CD4-positive, alpha-beta T cell treated with Interleukin-15 for 1 hour (primary cell): Measurements from ENCODE around the gene TMTC2.
"Not testable (repeated sequence)": the region's sequence is repeated elsewhere in the genome, so short reads cannot be mapped to it uniquely, and the experiment has no call there.

Source experiments
- DNase-seq: peaks from one replicate; pipeline ENCODE4 v3.0.0-alpha.2; 2020

The TMTC2 gene

DNA sequence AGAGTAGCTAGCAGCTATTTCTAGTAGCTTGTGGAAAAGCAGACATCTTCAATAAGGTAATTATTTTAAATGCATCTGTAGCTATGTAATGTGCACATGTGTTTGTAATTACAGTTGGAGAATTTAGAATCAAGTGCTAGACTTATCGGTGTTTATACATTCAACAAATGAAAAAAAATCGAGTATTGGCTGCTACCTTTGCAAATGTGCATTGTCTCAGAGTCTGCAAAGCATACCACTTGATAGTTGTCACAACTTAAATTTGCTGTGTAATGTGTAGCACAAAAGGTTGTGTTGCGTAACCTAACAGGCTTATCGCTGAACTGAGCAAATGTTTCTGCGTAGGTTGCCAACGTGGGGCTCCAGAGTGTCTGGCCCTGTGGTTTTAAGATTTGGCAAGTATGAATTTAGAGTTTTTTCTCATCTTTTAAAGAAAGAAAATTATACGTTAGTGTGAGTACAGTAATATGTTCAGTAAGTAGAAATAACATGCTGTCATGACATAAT, 44.3 kb downstream of the TMTC2 start:
- DNase-seq, result no peak

- no peak for DNase-seq
Measured at GRCh38 chr12:82740129-82741000, 53.7 kb downstream of the TMTC2 start.

DNA sequence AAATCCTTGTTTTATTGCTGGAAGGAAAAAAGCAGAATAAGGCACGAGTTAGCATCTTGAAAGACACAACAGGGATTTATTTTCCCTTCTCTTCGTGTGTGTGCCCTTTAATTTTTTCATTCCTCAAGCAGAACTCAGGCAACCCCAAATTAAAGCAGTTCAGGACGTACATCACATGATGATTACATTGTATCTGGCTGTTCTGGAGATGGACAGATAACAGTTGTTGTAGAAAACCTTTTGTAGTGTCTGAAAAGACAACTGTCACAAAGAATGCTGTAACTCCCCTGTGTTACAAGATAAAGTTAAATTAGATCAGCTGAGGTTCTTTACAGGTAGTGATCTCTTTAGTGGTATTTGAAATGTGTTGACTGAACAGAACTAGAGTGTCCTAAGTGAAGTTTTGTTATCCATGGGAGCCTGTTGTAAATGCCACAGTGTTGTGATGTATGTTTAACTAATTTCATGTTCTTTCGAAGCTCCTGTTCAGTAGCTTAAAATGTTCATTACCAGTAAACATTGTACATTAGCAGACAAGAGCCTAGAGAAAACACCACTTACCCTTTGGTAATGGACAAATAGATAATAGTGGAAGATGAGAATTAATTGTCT, 58.5 kb downstream of the TMTC2 start:
- DNase-seq, result no peak

DNA sequence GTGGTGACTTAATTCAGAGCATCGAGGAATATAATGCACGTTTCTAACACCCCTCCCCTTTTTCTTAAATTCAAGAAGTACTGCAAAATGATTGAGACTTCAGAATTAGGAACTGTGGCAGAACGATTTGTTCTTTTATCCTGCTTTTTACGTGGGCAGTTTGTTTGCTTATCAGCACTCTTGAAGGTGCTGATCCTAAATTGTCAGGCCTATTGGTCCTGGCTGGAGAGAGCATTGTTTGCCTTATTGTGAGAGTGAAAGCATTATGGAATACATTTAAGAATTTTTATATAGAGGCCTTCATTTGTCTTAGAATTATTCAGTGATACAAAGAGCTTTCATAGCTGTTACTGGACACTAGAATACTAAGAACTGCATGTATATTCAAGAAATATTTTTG, 59.1 kb downstream of the TMTC2 start:
- no peak for DNase-seq

DNA sequence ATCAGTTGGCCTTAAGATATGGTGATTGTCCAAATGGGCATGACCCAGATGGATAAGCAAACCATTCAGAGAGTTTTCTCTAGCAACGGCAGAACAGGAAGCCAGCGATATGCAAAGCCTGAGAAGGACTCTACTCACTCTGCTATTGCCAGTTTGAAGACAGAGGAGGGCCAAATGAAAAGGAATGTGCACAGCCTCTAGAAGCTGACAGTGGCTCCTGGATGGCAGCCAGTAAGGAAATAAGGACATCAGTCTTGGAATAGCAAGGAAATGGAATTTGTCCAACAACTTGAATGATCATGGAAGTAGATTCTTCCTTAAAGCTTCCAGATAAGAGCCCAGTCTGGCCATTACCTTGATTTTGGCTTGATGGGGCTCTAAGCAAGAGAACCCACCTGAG, 60.0 kb downstream of the TMTC2 start:
- no peak for DNase-seq

DNA sequence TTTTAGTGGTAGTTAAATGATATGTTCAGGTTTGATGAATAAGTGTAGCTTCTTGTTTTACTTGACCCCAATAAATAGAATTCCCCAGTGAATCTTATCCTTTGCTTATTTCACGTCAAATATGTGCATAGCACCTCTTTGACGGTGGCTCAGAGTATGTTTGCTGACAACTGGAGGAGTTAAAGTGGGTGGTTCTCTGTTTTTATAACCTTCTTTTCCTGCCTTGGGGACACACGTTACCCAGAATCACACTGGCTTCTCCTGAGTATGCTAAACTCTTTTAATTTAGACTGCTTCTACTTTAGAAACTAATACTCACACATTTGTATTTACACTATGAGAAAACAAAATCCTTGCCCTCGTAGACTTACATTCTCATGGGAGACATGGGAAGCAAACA, 62.3 kb downstream of the TMTC2 start:
- DNase-seq, result no peak

DNA sequence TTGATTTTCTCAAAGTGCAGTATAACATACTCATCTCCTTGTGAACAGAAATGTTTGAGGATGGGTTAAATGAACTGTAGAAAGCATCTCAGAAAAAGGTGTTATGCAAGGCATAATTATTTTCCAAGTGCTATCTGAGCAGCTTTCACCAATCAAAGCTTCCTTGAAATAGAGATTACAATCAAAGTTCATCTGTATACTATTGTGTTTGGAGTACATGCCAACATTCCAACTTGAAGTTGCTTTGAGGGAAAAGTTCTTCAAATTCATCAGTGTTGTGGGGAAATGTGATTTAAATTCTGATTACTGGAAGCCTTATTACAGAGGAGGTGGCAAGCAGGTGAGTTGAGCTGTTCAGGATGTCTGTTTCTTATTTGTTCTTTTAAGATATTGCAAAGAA, 68.2 kb downstream of the TMTC2 start:
- no peak for DNase-seq

DNA sequence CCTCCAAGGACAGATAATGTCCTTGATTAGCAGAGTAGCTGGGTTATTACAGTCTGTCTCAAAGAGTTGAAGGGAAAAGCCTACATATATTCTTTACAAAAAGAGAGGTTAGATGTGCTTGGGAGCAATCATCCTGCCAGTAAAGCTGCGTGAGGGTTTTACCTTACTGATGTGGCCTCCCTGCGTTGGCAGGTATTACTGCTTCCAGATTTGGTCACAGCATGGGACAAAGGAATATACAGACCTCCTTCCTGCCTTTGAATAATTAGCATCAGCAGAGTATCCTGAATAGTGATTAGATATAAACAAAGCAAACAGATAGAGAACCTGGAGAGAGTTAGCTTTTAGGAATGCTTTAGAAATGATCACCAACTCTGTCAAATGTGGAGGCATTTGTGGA, 69.6 kb downstream of the TMTC2 start:
- no peak for DNase-seq

- no peak for DNase-seq
Measured at GRCh38 chr12:82757059-82757458, 70.4 kb downstream of the TMTC2 start.

DNA sequence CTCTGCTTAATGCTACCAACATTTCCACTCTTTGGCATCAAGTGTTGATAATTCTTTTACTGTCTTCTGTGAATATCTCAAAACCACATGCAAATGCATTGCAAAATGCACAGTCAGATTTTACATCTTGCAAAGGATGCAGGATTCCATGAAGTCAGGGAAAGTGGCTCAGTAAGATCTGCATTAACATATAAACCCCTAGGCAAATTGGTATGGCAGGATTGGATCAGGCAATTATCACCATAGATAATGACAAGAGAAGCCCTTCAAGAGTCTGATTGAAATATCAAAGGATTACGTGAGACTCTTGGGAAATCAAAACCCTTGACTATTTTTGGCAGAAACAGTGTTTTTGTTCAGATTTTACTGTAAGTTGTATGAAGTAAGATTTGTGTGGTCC, 71.0 kb downstream of the TMTC2 start:
- no peak for DNase-seq

GRCh38 chr12:82758749-82759330, 72.1 kb downstream of the TMTC2 start:
- no peak for DNase-seq

- DNase-seq, result no peak
Measured at GRCh38 chr12:82760423-82760822, 73.7 kb downstream of the TMTC2 start.

- not testable (repeated sequence) for DNase-seq
Measured at GRCh38 chr12:82765206-82765605, 78.5 kb downstream of the TMTC2 start.

GRCh38 chr12:82765971-82766705, 79.4 kb downstream of the TMTC2 start:
- DNase-seq, result no peak

DNA sequence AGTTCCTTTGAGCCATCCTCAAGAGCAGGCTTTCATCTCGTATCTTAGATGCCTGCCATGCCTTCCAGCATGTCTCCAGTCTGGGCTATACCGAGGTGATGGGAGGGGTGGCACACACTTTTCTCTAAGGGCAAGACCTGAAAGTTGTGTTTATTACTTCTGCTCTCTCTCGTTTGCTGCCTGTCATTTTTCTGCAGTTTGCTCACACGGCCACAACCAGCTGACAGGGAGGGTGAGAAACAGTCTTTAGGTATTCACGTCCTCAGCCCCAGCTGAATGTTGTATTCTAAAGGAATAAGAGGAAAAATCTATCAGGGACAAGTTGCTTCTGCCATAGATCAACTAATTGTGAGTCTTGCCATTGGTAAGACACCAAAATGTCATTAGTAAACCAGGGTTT, 88.0 kb downstream of the TMTC2 start:
- DNase-seq, result no peak

GRCh38 chr12:82780517-82780916, 93.8 kb downstream of the TMTC2 start:
- no peak for DNase-seq

DNA sequence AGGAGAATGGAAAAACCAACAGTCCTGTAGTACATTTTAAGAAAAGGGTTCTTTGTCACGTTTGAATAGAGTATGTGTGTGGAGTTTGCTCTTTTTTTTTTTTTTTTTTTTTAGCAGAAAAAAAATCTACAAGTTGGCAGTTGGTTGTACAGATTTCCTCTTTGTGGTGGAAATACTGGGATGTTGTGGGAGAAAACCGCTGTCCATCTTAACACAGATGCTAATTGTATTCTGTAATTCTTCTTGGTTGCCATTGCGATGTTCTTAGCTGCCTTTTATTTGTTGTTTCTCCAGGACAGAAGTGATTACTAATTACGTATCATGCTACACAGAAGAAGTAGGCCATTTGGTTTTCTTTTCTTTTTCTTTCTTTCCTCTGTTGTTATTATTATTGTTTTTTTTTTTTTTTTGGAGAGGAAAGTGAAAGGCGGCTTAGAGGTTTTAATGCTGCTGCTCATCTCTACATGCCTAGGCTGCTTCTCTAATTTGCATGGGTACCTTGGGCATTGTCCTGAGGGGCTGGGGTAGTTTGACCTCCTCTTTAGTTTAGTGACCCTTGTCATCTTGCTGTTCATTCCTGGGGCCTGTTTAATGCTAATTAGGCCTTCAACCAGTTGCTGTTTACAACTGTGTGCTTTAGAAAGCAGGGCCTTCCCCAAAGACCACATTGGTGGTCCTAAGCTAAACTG, 94.7 kb downstream of the TMTC2 start:
- DNase-seq, result no peak

DNA sequence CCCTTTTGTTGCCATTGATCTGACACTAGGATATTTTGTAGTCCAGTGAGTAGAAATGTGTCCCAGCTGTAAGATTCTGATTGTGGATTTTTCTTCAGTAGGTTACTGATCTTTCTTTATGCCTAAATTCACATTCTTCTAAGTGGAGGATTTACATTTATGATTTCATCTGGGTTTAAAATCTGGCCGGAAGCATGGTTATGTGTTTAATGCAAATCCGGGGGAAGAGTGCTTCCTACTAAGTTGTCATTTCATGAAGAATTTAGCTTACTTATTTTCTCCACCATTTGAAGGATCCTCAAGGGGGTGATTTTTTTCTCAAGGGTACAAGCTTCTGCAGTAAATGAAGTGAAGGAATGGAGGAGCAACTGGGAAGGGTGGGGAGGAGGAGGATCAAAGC, 96.7 kb downstream of the TMTC2 start:
- DNase-seq, result no peak

DNA sequence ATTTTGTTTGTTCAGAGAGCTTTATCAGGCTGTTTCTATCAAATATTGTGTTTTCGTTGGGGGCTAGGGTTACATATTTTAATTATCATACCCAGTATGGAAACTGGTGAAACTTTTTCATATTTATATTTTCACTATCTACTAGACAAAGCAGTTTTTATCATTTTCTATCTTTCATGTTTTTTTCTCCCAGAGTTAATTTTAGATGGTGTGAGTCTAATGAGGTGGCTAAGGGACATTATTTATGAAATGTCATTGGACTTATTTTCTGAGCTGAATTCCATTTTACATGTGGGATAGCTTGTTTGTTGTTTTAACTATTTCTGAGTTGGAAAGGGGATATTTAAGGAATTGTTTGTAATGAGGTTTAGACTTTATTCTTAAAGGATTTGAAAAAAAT, 100.3 kb downstream of the TMTC2 start:
- no peak for DNase-seq

DNA sequence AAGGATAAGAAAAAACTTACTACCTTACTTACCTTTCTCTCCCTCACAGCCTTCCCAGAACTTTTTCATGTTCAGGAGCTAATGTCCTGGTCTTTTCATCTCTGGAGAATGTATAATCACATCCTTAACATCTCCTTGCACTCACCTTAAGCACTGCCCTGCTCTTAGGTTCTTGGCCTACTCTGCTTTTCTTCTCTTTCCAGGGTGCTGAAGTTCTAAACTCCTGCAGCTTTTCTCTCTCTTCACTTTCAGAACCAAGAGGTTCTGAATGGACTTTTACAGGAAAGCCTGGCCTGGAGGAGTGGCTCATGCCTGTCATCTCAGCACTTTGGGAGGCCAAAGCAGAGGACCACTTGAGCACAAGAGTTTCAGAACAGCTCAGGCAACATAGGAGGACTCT, 101.9 kb downstream of the TMTC2 start:
- no peak for DNase-seq

DNA sequence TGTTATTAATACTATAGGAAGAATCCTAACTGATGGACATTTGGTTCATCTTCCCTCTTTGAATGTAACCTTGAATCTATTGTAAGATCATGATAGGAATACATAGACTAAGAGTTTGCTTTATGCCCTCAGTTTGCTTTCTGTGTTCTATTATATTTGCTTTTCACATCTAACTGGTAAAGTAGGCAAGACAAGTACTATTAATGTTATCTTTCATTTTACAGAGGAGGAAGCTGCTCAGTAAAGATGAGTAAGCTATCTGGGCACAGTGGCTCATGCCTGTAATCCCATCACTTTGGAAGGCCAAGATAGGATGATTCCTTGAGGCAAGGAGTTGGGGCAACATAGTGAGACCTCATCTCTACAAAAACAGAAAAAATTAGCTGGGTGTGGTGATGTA, 103.0 kb downstream of the TMTC2 start:
- DNase-seq, result no peak

DNA sequence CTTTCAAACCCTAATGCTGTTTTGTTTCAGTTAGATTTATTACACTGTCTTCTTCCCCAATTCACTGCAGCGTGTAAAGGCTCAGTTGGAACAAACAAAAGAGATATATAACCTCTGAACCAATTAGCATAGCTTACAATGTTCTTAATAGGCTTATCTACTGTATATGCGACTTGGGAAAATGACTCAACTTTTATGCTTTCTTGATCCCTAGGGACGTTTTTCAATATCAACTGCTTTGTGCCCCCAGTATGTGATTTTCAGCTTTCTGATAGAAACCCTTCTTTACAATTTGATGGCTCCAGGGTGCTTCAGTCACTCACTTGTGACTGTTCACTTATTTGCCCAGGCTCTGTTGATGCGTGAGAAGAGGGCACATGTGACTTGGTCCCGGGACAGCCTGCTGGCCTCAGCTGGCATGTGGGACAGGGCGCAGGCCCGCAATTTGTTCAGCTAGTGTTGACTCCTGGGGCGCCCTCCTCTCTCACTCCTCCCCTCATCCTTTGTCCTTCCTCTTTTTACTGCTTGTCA, 107.1 kb downstream of the TMTC2 start:
- no peak for DNase-seq

DNA sequence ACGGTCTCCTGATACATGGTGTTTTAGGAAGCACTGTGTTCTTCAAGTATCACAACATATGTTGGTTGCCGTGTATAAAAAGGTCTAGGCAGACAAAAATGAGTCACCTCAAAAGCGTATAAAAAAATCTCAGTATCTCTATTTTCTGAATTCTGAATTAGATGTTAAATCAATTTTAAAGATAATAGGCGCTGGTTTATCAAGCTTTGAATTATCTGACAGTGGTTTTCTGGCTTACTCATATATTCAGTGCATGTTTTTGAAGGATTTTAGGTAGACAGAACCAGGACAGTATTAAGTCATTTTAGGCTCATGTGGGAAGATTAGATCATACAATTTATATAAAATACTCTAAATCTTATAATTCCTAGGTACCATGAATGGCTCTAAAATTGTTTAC, 110.8 kb downstream of the TMTC2 start:
- no peak for DNase-seq
